Measurements from ENCODE around the gene PDIA6.

Gene PDIA6

GRCh38 chr2:10768063-10768507, 44.5 kb downstream of the PDIA6 start:
- in situ Hi-C loops (cut with MboI; ENCODE audit: low sequenced_read_pairs), result no loop called here

DNA sequence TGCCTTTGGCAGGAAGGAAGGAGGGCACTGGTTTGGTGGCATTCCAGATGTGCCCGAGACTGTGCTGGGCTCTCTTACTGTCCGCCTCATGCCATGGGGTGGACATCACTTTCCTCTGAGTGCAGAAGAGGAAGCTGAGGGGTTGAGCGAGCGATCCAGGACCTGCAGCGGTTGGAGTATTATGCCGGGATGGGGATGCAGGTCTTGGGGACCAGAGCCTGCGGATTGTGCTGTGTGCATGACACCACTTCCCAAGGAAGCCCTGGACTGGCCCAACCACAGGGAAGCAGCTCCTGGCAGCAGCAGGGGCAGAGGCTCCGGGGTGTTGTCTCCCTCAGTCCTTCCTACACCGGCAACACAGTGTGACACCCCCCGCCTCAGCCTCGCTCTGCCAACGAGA, 46.7 kb downstream of the PDIA6 start:
- in situ Hi-C loops (cut with MboI; ENCODE audit: low sequenced_read_pairs), result no loop called here

DNA sequence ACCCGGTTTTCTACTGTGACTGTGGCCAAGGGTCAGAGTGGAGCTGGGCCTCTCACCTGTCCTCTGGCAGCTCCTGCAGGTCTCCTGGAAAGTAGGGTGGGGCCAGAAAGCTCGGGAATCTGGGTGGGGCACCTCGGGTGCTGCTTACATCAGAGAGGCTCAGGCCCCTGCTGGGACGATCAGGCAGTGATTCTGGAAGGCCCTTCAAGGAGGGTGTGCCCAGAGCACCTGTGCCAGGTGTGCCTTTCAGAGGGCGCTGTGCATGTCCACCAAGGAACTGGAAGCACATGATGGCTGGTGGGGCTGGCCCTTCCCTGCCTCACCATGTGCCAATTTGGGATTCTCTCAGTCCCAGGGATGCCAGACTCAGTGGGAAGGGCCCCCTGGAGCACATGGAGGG, 47.1 kb downstream of the PDIA6 start:
- in situ Hi-C loops (cut with MboI; ENCODE audit: low sequenced_read_pairs), result no loop called here

GRCh38 chr2:10764896-10765295, 47.7 kb downstream of the PDIA6 start:
- in situ Hi-C loops (cut with MboI; ENCODE audit: low sequenced_read_pairs), result no loop called here

- in situ Hi-C loops (cut with MboI; ENCODE audit: low sequenced_read_pairs), result no loop called here
These were observed 48.3 kb downstream of the PDIA6 start for GRCh38 chr2:10764096-10764785.

DNA sequence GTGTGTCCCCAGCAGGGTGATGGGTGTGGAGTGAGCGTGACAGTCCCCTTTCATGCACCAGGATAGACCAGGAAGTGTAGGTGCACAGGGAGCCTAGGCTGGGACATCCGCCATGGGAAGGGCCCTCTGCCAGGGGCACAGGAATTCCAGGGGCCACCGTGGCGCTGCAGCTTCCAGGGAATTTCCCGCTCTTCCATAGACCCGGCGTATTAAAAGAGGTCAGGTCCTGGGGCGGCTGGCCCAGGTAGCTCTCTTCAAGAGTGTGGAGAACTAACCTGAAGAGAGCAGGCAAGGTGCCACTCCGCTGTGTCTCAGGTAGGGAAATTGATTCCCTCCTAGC, 49.2 kb downstream of the PDIA6 start:
- in situ Hi-C loops (cut with MboI; ENCODE audit: low sequenced_read_pairs), result no loop called here

DNA sequence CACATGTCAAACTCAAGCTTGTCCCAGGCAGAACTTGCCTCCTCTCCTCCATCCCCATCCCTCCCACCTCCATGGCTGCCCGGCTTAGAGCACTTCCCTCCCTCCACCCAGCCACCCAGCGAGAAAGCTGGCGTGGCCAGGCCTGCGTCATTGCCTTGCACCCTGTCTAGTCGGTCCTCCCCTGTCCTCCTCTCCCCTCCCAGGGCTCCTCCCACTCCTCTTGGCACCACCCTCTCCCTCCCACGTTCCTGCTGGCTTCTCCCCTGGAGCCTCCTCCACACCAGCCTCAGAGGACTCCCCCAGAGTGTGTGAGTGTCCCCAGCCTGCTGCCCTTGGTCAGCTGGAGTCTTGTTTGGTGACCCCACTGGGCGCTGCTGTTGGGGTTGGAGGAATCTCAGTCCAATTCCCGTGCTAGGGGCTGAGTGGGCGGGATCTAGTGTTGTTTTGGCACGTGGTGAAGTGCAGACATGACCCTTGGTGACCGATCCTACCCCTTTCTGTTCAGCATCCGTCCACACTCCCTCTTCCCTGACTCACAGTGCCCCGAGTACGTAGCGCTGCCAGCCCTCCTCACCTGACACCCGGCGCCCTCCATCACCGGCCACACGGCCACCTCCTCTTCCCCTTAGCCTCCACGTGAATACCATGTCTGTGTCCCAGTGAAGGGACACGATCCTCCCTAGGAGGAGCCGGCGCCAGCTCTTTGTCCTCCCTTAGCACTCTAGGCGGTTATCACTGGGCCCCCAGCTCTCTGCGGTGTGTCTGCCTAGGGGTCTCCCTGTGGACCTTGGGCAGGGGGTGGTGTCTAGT, 49.7 kb downstream of the PDIA6 start:
- in situ Hi-C loops (cut with MboI; ENCODE audit: low sequenced_read_pairs), result no loop called here

DNA sequence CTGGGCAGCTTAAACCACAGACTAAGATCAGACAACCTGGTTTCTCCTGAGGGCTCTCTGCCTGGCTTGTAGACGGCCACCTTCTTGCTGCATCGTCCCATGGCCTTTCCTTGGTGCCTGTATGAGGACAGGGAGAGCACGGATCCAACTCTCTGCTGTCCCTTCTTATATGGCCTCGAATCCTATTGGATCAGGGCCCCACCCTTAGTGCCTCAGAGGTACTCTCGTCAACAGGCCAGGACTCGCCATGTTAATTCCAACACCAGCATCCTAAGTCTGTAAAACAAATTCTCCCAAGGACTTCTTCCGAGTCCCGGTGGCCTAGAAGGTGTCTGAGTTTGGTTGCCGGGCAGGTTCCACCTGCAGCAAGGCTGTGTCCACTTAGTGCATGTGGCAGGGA, 51.0 kb downstream of the PDIA6 start:
- in situ Hi-C loops (cut with MboI; ENCODE audit: low sequenced_read_pairs), result no loop called here

- in situ Hi-C loops (cut with MboI; ENCODE audit: low sequenced_read_pairs), result no loop called here
These were observed 51.6 kb downstream of the PDIA6 start for GRCh38 chr2:10760794-10761504.

DNA sequence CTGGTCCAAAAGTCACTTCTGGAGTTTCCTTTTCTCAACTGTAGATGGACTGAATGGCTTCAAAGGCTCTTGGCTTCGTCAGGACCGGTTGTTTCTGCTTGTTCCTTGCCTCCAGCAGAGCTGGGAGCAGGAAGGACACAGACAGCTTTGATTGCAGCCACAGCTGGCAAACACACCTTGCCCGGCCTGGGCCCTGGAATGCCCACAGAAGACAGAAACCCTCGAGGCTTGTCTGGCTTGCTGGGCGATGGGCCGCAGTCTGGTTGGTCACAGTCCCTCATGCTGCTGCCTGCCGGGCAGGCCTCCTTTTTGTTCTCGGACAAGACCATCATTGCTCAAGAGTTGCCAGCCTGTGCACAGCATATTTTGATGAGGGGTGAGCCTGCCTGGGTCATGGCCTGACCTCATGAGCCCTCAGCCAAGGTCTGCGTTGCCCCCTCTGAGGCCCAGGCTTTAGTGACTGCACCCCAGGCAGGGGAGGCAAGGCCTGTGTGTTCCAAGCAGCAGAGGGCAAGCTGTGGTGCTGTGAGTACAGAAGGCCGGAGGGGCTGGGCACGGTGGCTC, 53.4 kb downstream of the PDIA6 start:
- in situ Hi-C loops (cut with MboI; ENCODE audit: low sequenced_read_pairs), result no loop called here

DNA sequence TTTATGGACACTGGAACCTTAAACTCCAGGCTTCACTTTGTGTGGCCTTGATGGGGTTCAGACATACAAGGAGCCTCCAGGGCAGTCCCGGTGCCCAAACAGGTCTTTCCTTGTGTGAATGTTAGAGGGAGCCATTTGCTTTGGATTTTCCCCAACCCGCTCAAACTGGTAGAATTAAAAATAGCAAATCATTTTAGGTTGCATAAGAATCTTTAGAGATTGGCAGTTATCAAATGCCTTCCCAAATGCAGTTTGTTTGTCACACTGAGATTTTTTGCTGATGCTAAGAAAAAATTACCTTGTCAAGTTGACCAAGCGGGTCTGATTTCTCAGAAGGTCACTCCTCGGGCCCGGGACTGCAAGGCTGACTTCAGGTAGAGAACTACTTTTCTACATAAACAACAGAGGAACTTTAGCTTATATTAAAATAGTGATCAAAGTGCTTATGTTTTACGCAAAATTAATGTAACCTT, 54.7 kb downstream of the PDIA6 start:
- in situ Hi-C loops (cut with MboI; ENCODE audit: low sequenced_read_pairs), result no loop called here

DNA sequence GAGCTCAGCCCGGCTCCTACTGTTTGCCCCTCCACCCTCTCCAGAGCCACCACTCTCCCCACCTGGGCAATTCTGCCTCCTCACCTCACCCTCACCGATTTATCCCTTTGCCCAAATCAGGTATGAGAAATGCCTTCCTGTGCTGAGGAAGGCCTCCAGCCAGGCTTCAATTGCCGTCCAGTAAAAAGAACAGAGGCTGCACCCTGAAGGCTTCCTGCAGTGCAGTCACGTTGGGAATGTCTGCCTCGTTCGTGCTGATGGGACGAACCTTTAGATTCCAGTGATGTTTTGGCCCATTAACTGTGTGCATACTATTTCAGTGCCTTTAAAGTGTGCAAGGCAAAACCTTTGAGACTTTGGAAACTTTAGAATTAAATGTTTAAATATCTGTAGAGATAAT, 57.0 kb downstream of the PDIA6 start:
- in situ Hi-C loops (cut with MboI; ENCODE audit: low sequenced_read_pairs), result no loop called here

- in situ Hi-C loops (cut with MboI; ENCODE audit: low sequenced_read_pairs), result no loop called here
These were observed 58.7 kb downstream of the PDIA6 start for GRCh38 chr2:10753876-10754275.

GRCh38 chr2:10753156-10753555, 59.4 kb downstream of the PDIA6 start:
- in situ Hi-C loops (cut with MboI; ENCODE audit: low sequenced_read_pairs), result no loop called here

DNA sequence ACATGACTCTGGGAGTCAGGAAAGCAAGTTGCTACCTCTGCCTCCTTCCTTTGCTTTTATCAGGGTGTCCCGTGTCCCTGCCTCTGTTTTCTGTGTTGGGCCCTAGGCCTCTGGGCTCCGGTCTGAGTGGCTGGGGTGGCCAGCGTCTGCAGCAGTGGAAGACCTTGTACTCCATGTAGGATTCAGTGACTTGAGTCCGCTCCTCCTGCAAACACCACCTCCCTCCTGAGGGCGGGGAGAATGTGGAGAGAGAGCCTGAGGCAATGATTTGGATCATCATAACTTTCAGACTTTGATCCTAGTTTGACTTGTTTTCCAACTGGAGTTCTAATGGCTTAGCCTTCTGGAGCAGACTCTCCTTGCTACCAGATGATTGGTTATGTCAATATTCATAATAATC, 60.3 kb downstream of the PDIA6 start:
- in situ Hi-C loops (cut with MboI; ENCODE audit: low sequenced_read_pairs), result no loop called here

DNA sequence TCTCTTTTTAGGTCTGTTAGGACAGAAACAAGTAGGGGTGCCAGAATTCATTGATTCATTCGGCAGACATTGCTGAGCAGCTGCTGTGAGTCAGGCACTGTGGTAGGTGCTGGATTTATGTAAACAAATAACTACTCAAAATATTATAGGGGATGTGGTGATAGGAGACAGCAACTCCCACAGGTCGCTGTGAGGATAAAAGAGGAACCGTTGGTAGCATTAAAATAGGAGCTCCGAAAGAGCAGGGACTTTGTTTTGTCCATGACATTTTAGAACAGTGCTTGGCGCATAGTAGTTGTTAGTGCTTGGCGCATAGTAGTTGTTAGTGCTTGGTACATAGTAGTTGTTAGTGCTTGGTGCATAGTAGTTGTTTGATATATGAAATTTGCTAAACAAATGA, 62.0 kb downstream of the PDIA6 start:
- in situ Hi-C loops (cut with MboI; ENCODE audit: low sequenced_read_pairs), result no loop called here

GRCh38 chr2:10742666-10743065, 69.9 kb downstream of the PDIA6 start:
- in situ Hi-C loops (cut with MboI; ENCODE audit: low sequenced_read_pairs), result no loop called here

DNA sequence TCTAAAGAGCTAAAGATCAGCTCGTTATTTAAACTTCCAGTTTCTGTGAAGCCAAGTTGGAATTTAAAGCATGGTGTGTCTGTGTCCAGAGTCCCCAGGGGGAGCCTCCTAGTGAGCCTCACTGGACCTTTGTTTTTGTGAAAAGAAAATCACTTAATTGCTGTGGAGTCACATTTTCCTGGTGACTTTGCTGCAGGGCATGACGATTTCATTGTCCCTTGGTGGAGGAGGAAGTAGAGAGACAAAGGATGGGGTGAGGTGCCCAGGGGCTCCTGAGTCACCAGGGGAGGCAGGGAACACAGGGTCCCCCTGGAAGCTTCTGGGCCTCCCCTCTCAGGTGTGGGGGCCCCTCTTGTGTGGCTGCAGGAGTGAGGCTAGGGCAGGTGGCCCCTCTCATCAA, 71.4 kb downstream of the PDIA6 start:
- in situ Hi-C loops (cut with MboI; ENCODE audit: low sequenced_read_pairs), result no loop called here

- in situ Hi-C loops (cut with MboI; ENCODE audit: low sequenced_read_pairs), result no loop called here
These were observed 72.4 kb downstream of the PDIA6 start for GRCh38 chr2:10740226-10740625.

- in situ Hi-C loops (cut with MboI; ENCODE audit: low sequenced_read_pairs), result no loop called here
These were observed 74.4 kb downstream of the PDIA6 start for GRCh38 chr2:10738192-10738591.

GRCh38 chr2:10733980-10734379, 78.6 kb downstream of the PDIA6 start:
- in situ Hi-C loops (cut with MboI; ENCODE audit: low sequenced_read_pairs), result no loop called here

- in situ Hi-C loops (cut with MboI; ENCODE audit: low sequenced_read_pairs), result no loop called here
These were observed 79.0 kb downstream of the PDIA6 start for GRCh38 chr2:10733566-10733925.

Measured in HL-60/S4 treated with phorbol 12-myristate 13-acetate at 8.2 ng/mL for 4 days and 3 days (cell line).